Measurements from ENCODE around the gene SNX33.

DNA sequence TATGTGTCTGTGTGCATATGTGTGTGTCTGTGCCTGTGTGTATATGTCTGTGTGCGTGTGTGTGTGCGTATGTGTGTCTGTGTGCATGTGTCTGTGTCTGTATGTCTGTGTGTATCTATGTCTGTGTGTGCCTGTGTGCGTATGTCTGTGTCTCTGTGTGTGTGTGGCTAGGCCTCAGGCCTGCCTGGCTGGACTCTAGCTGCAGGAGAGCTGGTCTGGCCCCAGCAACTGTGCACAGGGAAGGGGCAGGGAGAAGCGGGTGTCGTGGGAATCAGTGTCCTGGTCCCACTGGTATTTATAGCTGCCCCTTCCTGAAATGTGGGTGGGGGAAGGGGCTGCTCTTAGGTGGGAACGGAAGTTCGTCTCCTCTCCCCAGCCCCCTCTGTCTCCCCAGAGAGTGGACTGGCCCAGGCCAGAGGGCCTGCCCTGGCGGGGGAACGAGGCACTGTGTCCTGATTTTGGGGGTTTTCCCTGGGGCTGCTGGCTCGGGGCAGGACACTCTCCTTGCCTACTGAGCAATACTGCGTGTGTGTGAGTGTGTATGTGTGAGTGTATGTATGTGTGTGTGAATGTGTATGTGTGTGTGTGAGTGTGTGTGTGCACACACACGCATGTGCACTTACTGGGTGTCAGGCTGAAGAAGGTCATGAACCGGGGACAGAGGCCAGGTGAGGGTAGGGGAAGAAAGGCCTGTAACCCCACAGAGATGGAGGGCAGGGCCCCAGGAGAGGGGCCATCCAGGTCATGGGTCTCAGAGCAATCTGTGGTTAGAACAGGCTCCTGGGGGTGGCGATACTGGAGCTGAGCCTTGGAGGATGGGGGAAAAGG lies 58.4 kb downstream of the SNX33 start:
- TF ChIP-seq, protein P1, sequence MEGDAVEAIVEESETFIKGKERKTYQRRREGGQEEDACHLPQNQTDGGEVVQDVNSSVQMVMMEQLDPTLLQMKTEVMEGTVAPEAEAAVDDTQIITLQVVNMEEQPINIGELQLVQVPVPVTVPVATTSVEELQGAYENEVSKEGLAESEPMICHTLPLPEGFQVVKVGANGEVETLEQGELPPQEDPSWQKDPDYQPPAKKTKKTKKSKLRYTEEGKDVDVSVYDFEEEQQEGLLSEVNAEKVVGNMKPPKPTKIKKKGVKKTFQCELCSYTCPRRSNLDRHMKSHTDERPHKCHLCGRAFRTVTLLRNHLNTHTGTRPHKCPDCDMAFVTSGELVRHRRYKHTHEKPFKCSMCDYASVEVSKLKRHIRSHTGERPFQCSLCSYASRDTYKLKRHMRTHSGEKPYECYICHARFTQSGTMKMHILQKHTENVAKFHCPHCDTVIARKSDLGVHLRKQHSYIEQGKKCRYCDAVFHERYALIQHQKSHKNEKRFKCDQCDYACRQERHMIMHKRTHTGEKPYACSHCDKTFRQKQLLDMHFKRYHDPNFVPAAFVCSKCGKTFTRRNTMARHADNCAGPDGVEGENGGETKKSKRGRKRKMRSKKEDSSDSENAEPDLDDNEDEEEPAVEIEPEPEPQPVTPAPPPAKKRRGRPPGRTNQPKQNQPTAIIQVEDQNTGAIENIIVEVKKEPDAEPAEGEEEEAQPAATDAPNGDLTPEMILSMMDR (conservative IDR thresholded peaks at IDR 0.05; ENCODE audit: low read depth in 2 of 2) = no peak
- no peak for TF ChIP-seq EZH2 (IDR thresholded peaks at IDR 0.05; ENCODE audit: low read depth, unreplicated experiment)
- TF ChIP-seq POLR2AphosphoS5 (IDR thresholded peaks at IDR 0.05; ENCODE audit: low read depth) = no peak
- TF ChIP-seq CREB1 (CRISPR knock-in tag; IDR thresholded peaks at IDR 0.05; ENCODE audit: low read depth) = no peak
- TF ChIP-seq NANOG (IDR thresholded peaks at IDR 0.05; ENCODE audit: borderline replicate concordance) = no peak
- TF ChIP-seq, protein P2, sequence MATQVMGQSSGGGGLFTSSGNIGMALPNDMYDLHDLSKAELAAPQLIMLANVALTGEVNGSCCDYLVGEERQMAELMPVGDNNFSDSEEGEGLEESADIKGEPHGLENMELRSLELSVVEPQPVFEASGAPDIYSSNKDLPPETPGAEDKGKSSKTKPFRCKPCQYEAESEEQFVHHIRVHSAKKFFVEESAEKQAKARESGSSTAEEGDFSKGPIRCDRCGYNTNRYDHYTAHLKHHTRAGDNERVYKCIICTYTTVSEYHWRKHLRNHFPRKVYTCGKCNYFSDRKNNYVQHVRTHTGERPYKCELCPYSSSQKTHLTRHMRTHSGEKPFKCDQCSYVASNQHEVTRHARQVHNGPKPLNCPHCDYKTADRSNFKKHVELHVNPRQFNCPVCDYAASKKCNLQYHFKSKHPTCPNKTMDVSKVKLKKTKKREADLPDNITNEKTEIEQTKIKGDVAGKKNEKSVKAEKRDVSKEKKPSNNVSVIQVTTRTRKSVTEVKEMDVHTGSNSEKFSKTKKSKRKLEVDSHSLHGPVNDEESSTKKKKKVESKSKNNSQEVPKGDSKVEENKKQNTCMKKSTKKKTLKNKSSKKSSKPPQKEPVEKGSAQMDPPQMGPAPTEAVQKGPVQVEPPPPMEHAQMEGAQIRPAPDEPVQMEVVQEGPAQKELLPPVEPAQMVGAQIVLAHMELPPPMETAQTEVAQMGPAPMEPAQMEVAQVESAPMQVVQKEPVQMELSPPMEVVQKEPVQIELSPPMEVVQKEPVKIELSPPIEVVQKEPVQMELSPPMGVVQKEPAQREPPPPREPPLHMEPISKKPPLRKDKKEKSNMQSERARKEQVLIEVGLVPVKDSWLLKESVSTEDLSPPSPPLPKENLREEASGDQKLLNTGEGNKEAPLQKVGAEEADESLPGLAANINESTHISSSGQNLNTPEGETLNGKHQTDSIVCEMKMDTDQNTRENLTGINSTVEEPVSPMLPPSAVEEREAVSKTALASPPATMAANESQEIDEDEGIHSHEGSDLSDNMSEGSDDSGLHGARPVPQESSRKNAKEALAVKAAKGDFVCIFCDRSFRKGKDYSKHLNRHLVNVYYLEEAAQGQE (IDR thresholded peaks at IDR 0.05; ENCODE audit: unreplicated experiment) = no peak
- no peak for TF ChIP-seq EZH2phosphoT487 (IDR thresholded peaks at IDR 0.05; ENCODE audit: unreplicated experiment)
- TF ChIP-seq ZNF331 (CRISPR knock-in tag; IDR thresholded peaks at IDR 0.05; ENCODE audit: low read depth) = no peak
- TF ChIP-seq, protein P3, sequence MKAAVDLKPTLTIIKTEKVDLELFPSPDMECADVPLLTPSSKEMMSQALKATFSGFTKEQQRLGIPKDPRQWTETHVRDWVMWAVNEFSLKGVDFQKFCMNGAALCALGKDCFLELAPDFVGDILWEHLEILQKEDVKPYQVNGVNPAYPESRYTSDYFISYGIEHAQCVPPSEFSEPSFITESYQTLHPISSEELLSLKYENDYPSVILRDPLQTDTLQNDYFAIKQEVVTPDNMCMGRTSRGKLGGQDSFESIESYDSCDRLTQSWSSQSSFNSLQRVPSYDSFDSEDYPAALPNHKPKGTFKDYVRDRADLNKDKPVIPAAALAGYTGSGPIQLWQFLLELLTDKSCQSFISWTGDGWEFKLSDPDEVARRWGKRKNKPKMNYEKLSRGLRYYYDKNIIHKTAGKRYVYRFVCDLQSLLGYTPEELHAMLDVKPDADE (IDR thresholded peaks at IDR 0.05) = no peak
- TF ChIP-seq JUNB (IDR thresholded peaks at IDR 0.05; ENCODE audit: unreplicated experiment) = no peak
- TF ChIP-seq, protein P4, sequence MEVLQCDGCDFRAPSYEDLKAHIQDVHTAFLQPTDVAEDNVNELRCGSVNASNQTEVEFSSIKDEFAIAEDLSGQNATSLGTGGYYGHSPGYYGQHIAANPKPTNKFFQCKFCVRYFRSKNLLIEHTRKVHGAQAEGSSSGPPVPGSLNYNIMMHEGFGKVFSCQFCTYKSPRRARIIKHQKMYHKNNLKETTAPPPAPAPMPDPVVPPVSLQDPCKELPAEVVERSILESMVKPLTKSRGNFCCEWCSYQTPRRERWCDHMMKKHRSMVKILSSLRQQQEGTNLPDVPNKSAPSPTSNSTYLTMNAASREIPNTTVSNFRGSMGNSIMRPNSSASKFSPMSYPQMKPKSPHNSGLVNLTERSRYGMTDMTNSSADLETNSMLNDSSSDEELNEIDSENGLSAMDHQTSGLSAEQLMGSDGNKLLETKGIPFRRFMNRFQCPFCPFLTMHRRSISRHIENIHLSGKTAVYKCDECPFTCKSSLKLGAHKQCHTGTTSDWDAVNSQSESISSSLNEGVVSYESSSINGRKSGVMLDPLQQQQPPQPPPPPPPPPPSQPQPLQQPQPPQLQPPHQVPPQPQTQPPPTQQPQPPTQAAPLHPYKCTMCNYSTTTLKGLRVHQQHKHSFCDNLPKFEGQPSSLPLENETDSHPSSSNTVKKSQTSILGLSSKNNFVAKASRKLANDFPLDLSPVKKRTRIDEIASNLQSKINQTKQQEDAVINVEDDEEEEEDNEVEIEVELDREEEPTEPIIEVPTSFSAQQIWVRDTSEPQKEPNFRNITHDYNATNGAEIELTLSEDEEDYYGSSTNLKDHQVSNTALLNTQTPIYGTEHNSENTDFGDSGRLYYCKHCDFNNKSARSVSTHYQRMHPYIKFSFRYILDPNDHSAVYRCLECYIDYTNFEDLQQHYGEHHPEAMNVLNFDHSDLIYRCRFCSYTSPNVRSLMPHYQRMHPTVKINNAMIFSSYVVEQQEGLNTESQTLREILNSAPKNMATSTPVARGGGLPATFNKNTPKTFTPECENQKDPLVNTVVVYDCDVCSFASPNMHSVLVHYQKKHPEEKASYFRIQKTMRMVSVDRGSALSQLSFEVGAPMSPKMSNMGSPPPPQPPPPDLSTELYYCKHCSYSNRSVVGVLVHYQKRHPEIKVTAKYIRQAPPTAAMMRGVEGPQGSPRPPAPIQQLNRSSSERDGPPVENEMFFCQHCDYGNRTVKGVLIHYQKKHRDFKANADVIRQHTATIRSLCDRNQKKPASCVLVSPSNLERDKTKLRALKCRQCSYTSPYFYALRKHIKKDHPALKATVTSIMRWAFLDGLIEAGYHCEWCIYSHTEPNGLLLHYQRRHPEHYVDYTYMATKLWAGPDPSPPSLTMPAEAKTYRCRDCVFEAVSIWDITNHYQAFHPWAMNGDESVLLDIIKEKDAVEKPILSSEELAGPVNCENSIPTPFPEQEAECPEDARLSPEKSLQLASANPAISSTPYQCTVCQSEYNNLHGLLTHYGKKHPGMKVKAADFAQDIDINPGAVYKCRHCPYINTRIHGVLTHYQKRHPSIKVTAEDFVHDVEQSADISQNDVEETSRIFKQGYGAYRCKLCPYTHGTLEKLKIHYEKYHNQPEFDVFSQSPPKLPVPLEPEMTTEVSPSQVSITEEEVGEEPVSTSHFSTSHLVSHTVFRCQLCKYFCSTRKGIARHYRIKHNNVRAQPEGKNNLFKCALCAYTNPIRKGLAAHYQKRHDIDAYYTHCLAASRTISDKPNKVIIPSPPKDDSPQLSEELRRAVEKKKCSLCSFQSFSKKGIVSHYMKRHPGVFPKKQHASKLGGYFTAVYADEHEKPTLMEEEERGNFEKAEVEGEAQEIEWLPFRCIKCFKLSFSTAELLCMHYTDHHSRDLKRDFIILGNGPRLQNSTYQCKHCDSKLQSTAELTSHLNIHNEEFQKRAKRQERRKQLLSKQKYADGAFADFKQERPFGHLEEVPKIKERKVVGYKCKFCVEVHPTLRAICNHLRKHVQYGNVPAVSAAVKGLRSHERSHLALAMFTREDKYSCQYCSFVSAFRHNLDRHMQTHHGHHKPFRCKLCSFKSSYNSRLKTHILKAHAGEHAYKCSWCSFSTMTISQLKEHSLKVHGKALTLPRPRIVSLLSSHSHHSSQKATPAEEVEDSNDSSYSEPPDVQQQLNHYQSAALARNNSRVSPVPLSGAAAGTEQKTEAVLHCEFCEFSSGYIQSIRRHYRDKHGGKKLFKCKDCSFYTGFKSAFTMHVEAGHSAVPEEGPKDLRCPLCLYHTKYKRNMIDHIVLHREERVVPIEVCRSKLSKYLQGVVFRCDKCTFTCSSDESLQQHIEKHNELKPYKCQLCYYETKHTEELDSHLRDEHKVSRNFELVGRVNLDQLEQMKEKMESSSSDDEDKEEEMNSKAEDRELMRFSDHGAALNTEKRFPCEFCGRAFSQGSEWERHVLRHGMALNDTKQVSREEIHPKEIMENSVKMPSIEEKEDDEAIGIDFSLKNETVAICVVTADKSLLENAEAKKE (CRISPR knock-in tag; IDR thresholded peaks at IDR 0.05) = no peak
- TF ChIP-seq STAT1 (IDR thresholded peaks at IDR 0.05; ENCODE audit: unreplicated experiment) = no peak
